Natural killer cell (primary cell): ENCODE measurements around the gene TCERG1. TPM values are rescaled to one million over a fixed set of nuclear protein-coding genes. Genes with fewer than 3 reads are reported as not detected.
A peak's percentile ranks its signal among the peaks of the same experiment; 100 is the strongest.

Source experiments
- ATAC-seq, 3 donors: fragments of 150-1000 bp in 2 of 3; fragments of 200-7000 bp in 1 of 3; cut with Tn5 transposase; 1 replicate in 1 of 3; 2 replicates in 2 of 3; pipeline ENCODE4 v1.10.0; 2021; ENCODE audit warnings: mild to moderate bottlenecking in 2 of 3, moderate library complexity in 2 of 3
- DNase-seq, 2 donors: peaks; one replicate each; pipeline versions ENCODE4 v3.0.0 to v3.0.0-alpha.2; 2013 to 2021; ENCODE audit warnings: mixed read lengths in 1 of 2
- H3K27ac ChIP-seq: one replicate; pipeline ENCODE4 v1.5.1; 2013; ENCODE audit warnings: mild to moderate bottlenecking, low read length
- H3K27me3 ChIP-seq: one replicate; pipeline ENCODE4 v1.6.1; 2013; ENCODE audit warnings: low read length; ENCODE audit not compliant: control insufficient read depth, insufficient read depth
- H3K36me3 ChIP-seq: one replicate; pipeline ENCODE4 v1.6.1; 2013; ENCODE audit warnings: low read length; ENCODE audit not compliant: control insufficient read depth, insufficient read depth
- H3K4me1 ChIP-seq: one replicate; pipeline ENCODE4 v1.6.1; 2013; ENCODE audit warnings: low read length; ENCODE audit not compliant: control insufficient read depth, insufficient read depth
- H3K4me3 ChIP-seq: one replicate; pipeline ENCODE4 v1.5.1; 2013; ENCODE audit warnings: low read length
- H3K9me3 ChIP-seq: one replicate; pipeline ENCODE4 v1.6.1; 2013; ENCODE audit warnings: low read length; ENCODE audit not compliant: control insufficient read depth, insufficient read depth
- H3K27ac Mint-ChIP-seq, 2 donors: one replicate each; pipeline ENCODE4 v1.8.0; 2022; ENCODE audit warnings: mild to moderate bottlenecking in 2 of 2, mixed read lengths in 2 of 2, moderate library complexity in 1 of 2
- H3K27me3 Mint-ChIP-seq, 2 donors: one replicate each; pipeline ENCODE4 v1.8.0; 2022; ENCODE audit warnings: low read depth in 2 of 2, mixed read lengths in 2 of 2
- H3K36me3 Mint-ChIP-seq: one replicate; pipeline ENCODE4 v1.8.0; 2022; ENCODE audit warnings: mixed read lengths
- H3K4me1 Mint-ChIP-seq, 2 donors: one replicate each; pipeline ENCODE4 v1.8.0; 2022; ENCODE audit warnings: mixed read lengths in 2 of 2
- H3K4me3 Mint-ChIP-seq: one replicate; pipeline ENCODE4 v1.8.0; 2022; ENCODE audit warnings: mild to moderate bottlenecking, moderate library complexity, mixed read lengths
- H3K9me3 Mint-ChIP-seq, 2 donors: one replicate each; pipeline ENCODE4 v1.8.0; 2022; ENCODE audit warnings: mixed read lengths in 2 of 2
- WGBS: methylation state at CpG from one replicate; pipeline ENCODE4 v1.1.7; 2013; ENCODE audit warnings: missing lambda C conversion rate; ENCODE audit not compliant: insufficient coverage; 5-methylcytosine and 5-hydroxymethylcytosine counted together
- intact Hi-C: fragments of 100-400 bp; cut with micrococcal nuclease; formaldehyde crosslinking; loops from one replicate; pipeline ENCODE4 v1.14.2; 2022
- total RNA-seq, 4 donors: library from RNA; stranded (reverse); fragments of 120-200 nt in 1 of 4; gene quantifications; one replicate each; pipeline versions ENCODE4 v1.2.3 to v1.2.4, GENCODE V29; 2013 to 2022
- TF ChIP-seq, protein P1 (sequence below): fragments of 200-600 bp; IDR thresholded peaks from one replicate; pipeline ENCODE4 v1.8.0; 2022; ENCODE audit warnings: antibody characterized with exemption

Gene TCERG1
- total RNA-seq, 3 donors from 2014 or later (not counting 1 experiment from before 2014, with no cell fraction given): 77.5 to 97.0 (median 96.1) TPM

DNA sequence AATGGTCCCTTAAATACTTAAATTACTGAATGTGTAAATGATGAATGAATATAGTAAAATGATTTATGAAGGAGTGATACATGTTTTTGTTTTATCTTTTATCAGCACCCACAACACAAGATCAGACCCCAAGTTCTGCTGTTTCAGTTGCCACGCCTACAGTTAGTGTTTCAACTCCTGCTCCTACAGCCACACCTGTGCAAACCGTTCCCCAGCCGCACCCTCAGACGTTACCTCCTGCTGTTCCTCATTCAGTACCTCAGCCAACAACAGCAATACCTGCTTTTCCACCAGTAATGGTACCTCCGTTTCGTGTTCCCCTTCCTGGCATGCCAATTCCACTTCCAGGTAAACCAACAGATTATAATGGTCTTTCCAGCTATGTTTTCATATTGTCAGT lies 16.3 kb downstream of the TCERG1 start:
- Mint-ChIP-seq H3K9me3 (no peaks in the 10 kb centered on the region), H3K4me3 (no peak overlapping the region), H3K36me3 (peaks cover 26% of the 10 kb centered on the region), H3K27ac (no peak overlapping the region), H3K4me1 (peaks cover 10 to 22% of the 10 kb centered on the region in 2 donors), H3K27me3 (no peaks in the 10 kb centered on the region)
- H3K27me3 ChIP-seq: no peaks in the 10 kb centered on the region
- H3K9me3 ChIP-seq: no peaks in the 10 kb centered on the region
- intact Hi-C loops: no loop called here
- no peak overlapping the region for H3K4me3 ChIP-seq
- 96% methylated on average over 6 of the region's 6 CpGs for WGBS
- peaks cover 72% of the 10 kb centered on the region for H3K36me3 ChIP-seq
- TF ChIP-seq, protein P1, sequence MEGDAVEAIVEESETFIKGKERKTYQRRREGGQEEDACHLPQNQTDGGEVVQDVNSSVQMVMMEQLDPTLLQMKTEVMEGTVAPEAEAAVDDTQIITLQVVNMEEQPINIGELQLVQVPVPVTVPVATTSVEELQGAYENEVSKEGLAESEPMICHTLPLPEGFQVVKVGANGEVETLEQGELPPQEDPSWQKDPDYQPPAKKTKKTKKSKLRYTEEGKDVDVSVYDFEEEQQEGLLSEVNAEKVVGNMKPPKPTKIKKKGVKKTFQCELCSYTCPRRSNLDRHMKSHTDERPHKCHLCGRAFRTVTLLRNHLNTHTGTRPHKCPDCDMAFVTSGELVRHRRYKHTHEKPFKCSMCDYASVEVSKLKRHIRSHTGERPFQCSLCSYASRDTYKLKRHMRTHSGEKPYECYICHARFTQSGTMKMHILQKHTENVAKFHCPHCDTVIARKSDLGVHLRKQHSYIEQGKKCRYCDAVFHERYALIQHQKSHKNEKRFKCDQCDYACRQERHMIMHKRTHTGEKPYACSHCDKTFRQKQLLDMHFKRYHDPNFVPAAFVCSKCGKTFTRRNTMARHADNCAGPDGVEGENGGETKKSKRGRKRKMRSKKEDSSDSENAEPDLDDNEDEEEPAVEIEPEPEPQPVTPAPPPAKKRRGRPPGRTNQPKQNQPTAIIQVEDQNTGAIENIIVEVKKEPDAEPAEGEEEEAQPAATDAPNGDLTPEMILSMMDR: no peak
- DNase-seq: no peak
- H3K27ac ChIP-seq: no peak overlapping the region
- H3K4me1 ChIP-seq: no peaks in the 10 kb centered on the region
- ATAC-seq: no peak

DNA sequence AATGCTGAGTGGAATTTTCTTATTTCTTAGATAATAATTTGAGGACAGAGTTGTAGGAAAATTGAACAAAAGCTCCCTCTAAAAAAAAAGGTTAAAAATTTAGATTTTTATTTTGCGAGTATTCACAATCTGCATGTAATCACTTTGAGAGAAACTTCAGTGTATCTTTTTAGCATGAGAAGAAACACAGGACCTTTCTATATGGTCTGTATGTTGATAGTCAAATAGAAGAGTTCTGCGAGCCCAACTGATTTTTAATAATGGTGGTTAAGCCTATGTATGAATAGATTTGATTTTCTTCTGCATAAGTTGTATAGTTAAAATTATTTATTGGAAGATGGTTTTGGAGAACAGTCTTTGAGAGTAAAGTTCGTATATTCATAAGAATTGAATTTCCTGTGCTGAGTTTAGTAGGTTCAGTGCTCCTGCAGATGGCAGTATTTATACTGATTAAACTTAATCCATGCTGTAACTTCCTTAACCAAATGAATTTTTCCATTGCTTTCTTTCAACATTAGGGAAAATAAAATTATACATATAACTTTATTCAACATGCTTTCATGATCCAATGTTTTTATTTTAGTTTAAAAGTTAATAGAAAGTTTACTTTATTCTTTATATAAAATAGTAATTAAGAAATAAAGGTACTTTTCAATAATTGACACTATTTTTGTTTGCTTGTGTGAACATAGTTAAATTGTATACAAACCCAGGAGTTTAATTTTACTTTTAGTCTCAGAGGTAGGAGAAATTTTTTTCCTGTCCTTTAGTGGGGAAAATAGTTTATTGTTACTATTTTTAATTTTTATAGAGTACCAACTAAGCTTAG lies 19.6 kb downstream of the TCERG1 start:
- 56% methylated on average over 3 of the region's 3 CpGs for WGBS
- TF ChIP-seq, protein P1: no peak
- Histone ChIP-seq H3K36me3 (peaks cover 70% of the 10 kb centered on the region), H3K27ac (no peak overlapping the region), H3K27me3 (no peaks in the 10 kb centered on the region), H3K4me3 (no peak overlapping the region), H3K9me3 (no peaks in the 10 kb centered on the region), H3K4me1 (no peaks in the 10 kb centered on the region)
- Mint-ChIP-seq H3K4me3 (no peak overlapping the region), H3K36me3 (peaks cover 8% of the 10 kb centered on the region), H3K9me3 (no peaks in the 10 kb centered on the region), H3K4me1 (peaks cover 0 to 16% of the 10 kb centered on the region in 2 donors), H3K27me3 (no peaks in the 10 kb centered on the region), H3K27ac (peak overlapping the region in 1 of 2 donors; percentile 25)
- ATAC-seq (no peak), DNase-seq (no peak)
- intact Hi-C loops: no loop called here

DNA sequence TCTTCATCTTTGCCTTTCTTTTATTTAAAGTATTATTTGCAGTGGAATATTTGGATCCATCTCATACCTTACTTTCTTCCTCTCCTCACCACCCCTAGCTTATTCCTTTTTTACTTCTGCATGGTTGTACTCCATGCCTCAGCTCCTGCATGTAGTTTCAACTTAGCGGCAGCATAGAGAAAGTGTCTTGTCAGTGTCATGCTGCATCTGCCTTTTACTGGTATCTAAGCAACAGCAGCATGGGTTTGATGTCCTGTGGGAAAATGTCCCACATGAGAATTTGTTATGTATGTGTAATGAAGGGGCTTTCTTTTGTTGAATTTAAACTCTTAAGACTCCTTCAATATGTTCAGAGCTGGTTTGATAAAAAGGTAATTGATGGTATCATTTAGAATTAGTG lies 20.6 kb downstream of the TCERG1 start:
- Mint-ChIP-seq H3K9me3 (no peaks in the 10 kb centered on the region), H3K27ac (peak overlapping the region in 1 of 2 donors; percentile 9), H3K27me3 (no peaks in the 10 kb centered on the region), H3K36me3 (peaks cover 16% of the 10 kb centered on the region), H3K4me3 (no peak overlapping the region), H3K4me1 (peaks cover 0 to 14% of the 10 kb centered on the region in 2 donors)
- WGBS: 100% methylated on average over 1 of the region's 1 CpG
- Histone ChIP-seq H3K4me1 (no peaks in the 10 kb centered on the region), H3K27ac (no peak overlapping the region), H3K36me3 (peaks cover 74% of the 10 kb centered on the region), H3K9me3 (no peaks in the 10 kb centered on the region), H3K4me3 (no peak overlapping the region), H3K27me3 (no peaks in the 10 kb centered on the region)
- intact Hi-C loops: no loop called here
- ATAC-seq: no peak
- DNase-seq: no peak
- TF ChIP-seq, protein P1: no peak
